Kidney (tissue), 14 donors: ENCODE measurements around the gene SSPN. TPM values are rescaled to one million over a fixed set of nuclear protein-coding genes. Genes with fewer than 3 reads are reported as not detected.

Experiments used
- DNase-seq, 5 donors: peaks; one replicate each; pipeline ENCODE4 v3.0.0-alpha.2; 2013 to 2020
- FAIRE-seq: peaks from 2 replicates; lab custom pipeline; 2012; peaks lifted over from hg19 to GRCh38; lab: Jason Lieb, UNC
- H3K27ac ChIP-seq, 2 donors: one replicate each; pipeline ENCODE4 v1.7.0; 2013; ENCODE audit warnings: low read depth in 2 of 2, low read length in 2 of 2, inconsistent platforms in 1 of 2
- H3K27me3 ChIP-seq: one replicate; pipeline ENCODE4 v1.7.1; 2013; ENCODE audit warnings: low read length, inconsistent platforms; ENCODE audit not compliant: control insufficient read depth, insufficient read depth
- H3K36me3 ChIP-seq, 3 donors: one replicate each; pipeline versions ENCODE4 v1.7.0 to v1.7.1; 2013; ENCODE audit warnings: low read length in 3 of 3, control low read depth in 1 of 3, inconsistent platforms in 1 of 3; ENCODE audit not compliant: insufficient read depth in 3 of 3, control insufficient read depth in 2 of 3
- H3K4me1 ChIP-seq, 3 donors: one replicate each; pipeline versions ENCODE4 v1.7.0 to v1.7.1; 2013; ENCODE audit warnings: low read length in 3 of 3, inconsistent platforms in 1 of 3, low read depth in 1 of 3; ENCODE audit not compliant: control insufficient read depth in 2 of 3, insufficient read depth in 2 of 3
- H3K4me3 ChIP-seq, 3 donors: one replicate each; pipeline versions ENCODE4 v1.7.0 to v1.8.1; 2013; ENCODE audit warnings: low read length in 3 of 3, control low read depth in 1 of 3, inconsistent platforms in 1 of 3
- H3K9ac ChIP-seq, 3 donors: one replicate each; pipeline versions ENCODE4 v1.7.0 to v1.7.1; 2013; ENCODE audit warnings: low read length in 3 of 3, control low read depth in 1 of 3, inconsistent platforms in 1 of 3
- H3K9me3 ChIP-seq, 3 donors: one replicate each; pipeline versions ENCODE4 v1.7.0 to v1.7.1; 2013; ENCODE audit warnings: low read length in 3 of 3, control low read depth in 1 of 3, inconsistent platforms in 1 of 3; ENCODE audit not compliant: control insufficient read depth in 2 of 3, insufficient read depth in 1 of 3
- CTCF ChIP-seq: IDR thresholded peaks from 3 replicates; pipeline ENCODE4 v1.5.1; 2012; ENCODE audit warnings: mild to moderate bottlenecking, moderate library complexity, borderline replicate concordance; ENCODE audit not compliant: insufficient read depth; ENCODE audit errors: extremely low read depth
- intact Hi-C: fragments of 100-400 bp; cut with DNase I; formaldehyde crosslinking; loops from one replicate; pipeline ENCODE4 v1.11.1; 2022
- polyA plus RNA-seq: library from polyadenylated mRNA; stranded (reverse); fragments of 350-450 nt; fragmentation: Illumina TruSeq; extraction: RNeasy Lipid Tissue Mini Kit (QIAGEN cat#74804); gene quantifications from one replicate; pipeline ENCODE4 v1.2.3, GENCODE V29; 2014; ENCODE audit warnings: low read depth, low replicate concordance; ENCODE audit not compliant: insufficient read depth
- total RNA-seq: library from RNA; stranded (reverse); fragmentation: NEBNext Ultra II Directional; extraction: Animal tissue kit (Norgen Biotek cat#: 25700); gene quantifications from one replicate; pipeline ENCODE4 v1.2.1, GENCODE V29; 2021
- donor health status: control.
- donor health status: control.
- donor health status: control.
- donor health status: control.
- donor health status: control.
- donor health status: DM: yes; HTN: yes; CAD: no.
- donor health status: Normal renal cell carcinoma (clear cell type).

The SSPN gene
- total and polyA plus RNA-seq, 2 donors from 2014 or later: 3.2 to 17.8 TPM

DNA sequence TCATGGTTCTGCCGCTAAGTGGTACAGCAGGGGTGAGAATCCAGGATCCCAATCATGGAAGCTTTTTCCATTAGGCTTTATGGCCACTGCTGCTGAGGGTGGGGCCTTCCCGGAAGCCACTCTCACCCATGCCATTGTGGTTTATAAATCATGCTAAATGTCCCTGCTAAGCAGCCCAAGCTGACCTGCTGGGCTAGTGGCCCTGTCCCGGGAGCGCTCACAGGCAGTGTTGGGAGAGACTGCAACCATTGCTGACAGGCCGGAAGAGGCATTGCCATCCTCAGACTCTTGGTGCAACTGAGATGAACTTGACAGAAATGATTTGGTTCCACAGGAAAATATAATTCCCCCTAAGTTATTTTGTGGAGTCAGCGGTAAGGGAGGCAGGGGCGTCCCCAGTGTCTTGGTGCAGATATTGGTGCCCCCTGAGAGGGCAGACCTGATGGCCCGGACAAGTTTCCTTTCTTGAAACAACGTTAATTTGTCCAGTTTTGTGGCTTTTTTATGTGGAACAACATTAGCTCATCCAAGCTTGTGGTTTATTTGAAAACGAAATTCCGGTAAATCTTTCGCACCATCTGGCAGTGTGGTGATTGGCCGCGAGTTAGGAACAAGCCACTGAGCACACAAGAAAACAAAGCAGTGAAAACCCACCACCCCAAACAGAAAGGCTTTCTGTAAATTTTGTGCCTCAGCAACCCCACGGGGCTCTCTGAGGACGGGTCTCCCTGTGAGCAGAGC lies 82.3 kb downstream of the SSPN start:
- Histone ChIP-seq H3K4me3 (no peak overlapping the region), H3K9me3 (no peaks in the 10 kb centered on the region), H3K9ac (no peak overlapping the region), H3K4me1 (peaks cover 0 to 12% (median 4%) of the 10 kb centered on the region in 3 donors), H3K27me3 (no peaks in the 10 kb centered on the region), H3K36me3 (no peaks in the 10 kb centered on the region), H3K27ac (no peak overlapping the region)
- FAIRE-seq: no peak
- intact Hi-C loops: no loop called here
- no peak for DNase-seq
- no peak for TF ChIP-seq CTCF

GRCh38 chr12:26278266-26278665 lies 82.9 kb downstream of the SSPN start:
- Histone ChIP-seq H3K9me3 (no peaks in the 10 kb centered on the region), H3K9ac (no peak overlapping the region), H3K27me3 (no peaks in the 10 kb centered on the region), H3K4me3 (no peak overlapping the region), H3K27ac (no peak overlapping the region), H3K4me1 (peaks cover 0 to 10% (median 4%) of the 10 kb centered on the region in 3 donors), H3K36me3 (no peaks in the 10 kb centered on the region)
- TF ChIP-seq CTCF: no peak
- intact Hi-C loops: no loop called here
- no peak for DNase-seq
- FAIRE-seq: no peak

- FAIRE-seq: no peak
- Histone ChIP-seq H3K4me3 (no peak overlapping the region), H3K4me1 (peaks cover 0 to 9% (median 2%) of the 10 kb centered on the region in 3 donors), H3K9me3 (no peaks in the 10 kb centered on the region), H3K9ac (no peak overlapping the region), H3K27me3 (no peaks in the 10 kb centered on the region), H3K36me3 (no peaks in the 10 kb centered on the region), H3K27ac (no peak overlapping the region)
- TF ChIP-seq CTCF: no peak
- DNase-seq: no peak
- intact Hi-C loops: no loop called here
These were observed 83.3 kb downstream of the SSPN start for GRCh38 chr12:26278666-26279065.
